NCI-H1105 (cell line): ENCODE results near the gene FCRL5.

Experiments used
- DNase-seq: peaks from one replicate; lab custom pipeline; 2025; lab: John Stamatoyannopoulos, UW

Gene FCRL5

DNA sequence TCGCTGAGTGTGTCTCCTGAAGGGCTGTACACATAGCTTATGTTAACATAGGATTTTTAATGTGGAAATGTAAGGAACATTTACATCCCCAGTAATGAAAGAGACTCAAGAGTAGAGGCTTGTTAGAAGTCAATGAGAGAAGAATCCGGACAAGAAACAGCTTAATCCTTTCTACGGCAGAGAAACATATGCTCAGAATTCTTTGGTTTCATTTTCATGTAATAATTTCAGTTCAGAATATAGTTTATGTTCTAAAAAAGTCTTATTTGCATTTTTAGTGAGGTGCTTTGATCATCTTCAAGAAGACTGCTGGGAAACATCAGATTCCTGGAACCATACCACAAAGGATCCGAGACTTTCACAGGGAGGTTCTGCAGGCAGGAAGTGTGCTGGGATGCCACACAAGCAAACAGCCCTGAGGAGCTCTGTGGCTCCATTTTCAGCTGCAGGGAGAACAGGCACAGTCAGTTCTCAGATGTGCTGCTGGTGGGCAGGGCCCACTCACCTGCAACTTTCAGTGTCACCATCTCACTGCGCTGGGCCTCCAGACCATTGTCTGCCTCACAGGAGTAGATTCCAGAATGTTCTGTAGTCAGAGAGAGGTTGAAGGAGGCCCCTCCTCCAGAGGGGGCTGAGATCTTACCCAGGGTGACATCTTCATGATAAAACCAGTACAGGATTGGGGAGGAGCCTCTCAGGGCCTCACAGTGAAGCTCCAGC lies 28.4 kb downstream of the FCRL5 start:
- no peak for DNase-seq

DNA sequence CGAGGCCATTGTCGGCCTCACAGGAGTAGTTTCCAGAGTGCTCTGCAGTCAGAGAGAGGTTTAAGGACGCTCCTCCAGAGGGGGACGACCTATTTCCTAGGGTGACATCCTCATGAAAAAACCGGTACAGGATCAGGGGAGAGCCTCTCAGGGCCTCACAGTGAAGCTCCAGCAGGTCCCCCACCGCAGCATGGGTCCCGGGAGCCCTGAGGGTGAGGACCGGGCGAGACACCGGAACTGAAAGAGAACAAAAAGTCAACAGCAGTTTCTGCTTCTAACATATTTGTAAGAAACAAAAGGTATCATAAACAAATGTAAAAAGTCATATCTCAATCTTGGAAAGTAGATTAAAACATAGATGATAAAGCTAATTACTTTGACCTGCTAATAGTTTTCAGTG lies 31.3 kb downstream of the FCRL5 start:
- no peak for DNase-seq

DNA sequence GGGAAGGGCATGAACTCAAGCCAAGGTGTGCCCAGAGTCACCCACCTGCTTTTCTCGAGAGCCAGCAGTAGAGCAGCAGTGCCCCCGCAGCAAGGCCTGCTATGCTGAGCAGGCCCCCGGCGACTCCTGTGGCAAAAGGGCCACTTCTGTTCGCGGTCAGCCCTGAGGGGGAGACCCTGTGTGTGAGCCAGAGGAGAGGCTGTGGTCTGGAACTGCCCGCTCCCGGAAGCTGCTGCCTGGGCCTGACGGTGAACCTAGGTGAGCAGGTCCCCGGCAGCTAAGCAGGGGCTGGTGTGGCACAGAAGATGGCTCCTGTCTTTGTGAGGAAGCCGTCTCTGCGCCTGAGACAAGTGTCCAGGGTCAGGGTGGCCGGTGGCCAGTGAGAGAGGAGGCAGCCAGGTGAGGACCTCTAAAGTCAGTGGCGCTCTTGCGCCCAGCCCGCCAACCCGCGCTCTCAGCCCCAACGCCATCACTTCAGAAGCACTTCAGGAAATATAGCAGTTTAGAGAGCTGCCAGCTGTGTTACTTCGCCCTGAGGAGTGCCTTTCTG lies 31.9 kb downstream of the FCRL5 start:
- no peak for DNase-seq

DNA sequence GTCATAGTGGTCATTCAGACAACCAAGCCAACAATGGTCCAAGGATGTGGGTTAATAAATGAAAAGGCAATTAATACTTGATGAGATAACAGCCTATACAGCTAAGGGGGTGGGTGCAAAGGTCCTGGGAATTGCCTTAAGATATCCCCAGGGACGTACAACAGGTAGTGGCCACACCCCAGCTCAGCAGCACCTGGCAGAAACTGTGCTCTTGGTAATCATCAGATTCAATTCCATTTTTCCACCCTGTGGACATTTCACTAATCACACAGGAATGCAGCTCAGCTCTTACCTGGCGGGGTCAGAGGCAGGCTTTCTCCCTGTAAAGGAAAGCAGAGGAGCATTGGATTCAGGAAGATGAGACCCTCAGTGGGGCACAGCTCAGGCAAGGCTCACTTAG lies 32.9 kb downstream of the FCRL5 start:
- no peak for DNase-seq

DNA sequence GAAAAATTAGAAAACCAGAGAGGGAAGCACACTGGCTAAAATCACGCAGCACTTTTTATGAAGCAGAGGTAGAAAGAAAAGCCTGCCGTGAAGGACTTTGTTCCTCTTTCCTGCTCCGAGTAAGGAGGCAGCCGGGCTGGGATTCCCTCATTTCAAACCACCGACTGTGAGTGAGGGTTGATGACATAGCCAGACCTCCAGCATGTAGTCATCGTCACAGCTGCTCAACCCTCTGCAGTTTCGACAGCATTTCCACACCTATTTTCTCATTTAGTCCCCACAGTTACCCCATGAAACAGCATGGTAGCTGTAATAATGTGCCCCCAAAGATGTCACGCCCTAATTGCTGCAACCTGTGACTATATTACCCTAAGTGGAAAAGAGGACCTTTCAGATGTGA lies 35.3 kb downstream of the FCRL5 start:
- DNase-seq: no peak

DNA sequence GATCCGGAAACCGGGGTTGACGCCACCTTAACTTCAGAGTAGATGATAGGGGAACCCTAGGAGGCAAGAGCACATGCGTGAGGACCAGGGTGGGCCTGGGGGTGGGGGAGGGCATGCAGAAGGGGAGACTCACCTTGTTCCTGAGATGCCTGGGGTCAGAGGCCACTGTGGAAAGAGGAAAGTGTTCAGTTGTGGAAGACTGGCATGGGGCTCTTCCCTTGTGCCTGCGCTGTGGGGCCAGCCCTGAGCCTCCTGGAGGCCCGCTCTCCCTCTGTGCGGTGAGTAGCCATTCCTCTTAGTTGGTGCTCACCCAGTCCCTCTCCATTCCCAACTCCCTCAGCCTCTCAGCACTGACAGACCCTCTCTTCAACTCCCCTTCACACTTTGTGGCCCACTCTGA lies 36.6 kb downstream of the FCRL5 start:
- DNase-seq: no peak

DNA sequence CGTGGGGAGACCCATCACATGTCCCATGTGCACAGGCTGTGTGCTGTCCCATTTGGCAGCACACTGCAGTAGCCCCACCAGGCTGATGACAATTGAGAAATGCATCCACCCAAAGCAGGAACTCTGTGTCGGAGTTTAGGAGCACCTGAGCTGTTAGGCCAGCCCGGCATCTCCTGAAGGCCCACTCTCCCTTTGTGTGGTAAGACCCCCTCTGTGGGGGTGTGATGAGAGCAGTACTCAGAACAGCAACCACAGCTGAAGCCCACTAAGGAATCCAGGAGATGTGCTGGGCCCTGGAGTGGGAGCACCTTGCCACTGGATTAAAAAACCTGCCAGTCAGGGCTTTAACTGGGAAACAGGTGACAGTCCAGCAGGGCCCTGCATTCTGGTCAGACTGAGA lies 37.2 kb downstream of the FCRL5 start:
- no peak for DNase-seq

DNA sequence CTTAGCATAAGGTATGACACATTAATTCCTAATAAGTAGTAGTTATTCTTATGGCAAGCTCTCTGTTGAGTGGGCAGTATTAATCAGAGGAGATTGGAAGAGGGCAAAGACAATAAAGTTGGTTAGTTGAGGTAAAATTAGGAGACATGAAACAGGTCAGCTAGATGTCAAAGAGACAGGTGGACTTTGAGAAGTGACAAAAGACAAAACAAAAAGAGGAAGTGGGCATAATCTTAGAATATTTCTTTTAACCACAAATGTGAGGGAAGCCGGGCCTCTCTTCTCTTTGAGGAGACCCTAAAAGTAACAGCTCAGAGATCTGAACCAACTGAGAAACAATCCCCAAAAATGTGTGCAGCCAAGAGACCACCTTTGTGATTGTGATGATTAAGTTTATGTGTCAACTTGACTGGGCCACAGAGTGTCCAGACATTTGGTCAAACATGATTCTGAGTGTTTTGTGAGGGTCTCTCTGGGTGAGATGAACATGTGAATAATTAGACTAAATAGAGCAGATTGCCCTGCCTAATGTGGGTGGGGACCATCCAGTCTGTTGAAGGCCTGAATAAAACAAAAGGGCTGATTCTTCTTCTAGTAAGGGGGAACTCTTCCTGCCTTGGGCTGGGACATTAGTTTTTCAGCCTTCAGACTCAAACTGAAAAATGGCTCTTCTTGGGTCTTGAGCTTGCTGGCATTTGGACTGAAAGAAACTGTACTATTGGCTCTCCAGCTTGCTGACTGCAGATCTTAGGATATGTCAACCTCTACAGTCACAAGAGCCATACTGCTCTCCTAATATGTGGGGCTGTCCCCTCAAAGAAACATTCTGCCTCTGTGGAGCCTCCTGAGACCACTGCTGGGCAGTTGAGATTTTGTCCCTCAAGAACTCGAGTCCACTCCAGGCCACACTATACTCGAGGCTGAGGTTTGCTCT lies 40.0 kb downstream of the FCRL5 start:
- DNase-seq: no peak

DNA sequence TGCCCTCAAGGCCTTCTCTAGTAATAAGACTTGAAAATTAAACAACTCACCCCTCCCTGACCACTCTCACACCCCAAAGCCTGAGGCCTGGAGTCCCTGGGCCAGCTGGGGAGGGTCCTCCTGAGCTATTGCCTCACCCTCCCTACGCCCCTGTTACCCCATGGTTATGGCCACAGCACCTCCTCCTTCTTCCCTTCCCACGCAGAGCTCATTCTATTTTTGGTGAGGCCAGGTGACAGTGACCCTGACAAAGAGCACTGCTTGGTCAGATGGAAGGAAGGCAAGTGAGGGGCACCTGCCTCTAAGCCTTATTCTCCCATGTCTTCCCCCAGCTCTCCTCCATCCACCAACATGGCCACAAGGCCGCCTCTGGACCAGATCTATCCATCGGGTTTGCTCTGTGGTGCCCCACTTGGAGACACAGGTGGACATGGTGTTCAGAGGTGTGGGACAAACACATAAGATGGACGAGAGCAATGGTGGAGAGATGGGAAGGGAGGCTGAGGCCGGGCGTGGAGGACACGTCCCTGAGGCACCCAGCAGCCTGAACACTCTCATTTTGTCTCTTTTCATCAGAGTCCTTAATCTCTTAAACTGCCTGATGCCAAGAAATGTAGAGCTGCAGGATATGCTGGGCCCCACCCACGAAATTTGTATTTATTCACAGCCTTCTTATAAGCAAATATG lies 42.6 kb downstream of the FCRL5 start:
- no peak for DNase-seq

DNA sequence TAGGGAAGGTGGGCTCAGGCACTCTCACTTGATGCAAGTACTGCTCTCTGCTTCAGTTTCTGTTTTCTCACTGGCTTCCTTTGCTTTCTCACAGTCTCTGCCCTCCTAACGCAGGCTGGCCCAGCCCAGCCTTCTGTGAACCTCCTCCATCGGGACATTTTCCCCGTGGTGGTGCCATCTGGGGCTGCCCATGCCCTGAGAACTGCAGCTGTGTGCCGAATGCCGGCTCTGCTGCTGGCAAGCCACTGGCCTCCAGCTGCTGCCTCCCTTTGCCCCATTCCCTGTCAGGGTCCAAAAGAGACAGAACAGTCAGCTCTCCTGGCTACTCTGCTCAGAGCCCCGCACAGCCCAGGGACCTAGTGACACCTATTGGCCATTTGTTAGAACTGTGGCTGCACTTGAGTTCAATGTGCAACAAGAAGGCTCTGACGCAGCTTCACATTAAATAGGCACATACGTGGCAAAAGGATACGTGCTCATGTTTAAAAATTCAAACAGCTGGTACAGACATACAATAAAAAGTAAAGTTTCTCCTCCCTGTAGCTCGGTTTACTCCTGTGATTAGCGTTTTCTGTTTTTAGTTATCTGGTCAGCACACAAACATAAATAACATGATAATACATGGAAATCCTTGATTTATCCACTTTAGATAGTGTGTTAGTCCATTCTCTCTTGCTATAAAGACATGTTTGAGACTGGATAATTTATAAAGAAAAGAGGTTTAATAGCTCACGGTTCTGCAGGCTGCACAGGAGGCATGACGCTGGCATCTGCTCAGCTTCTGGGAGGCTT lies 46.6 kb downstream of the FCRL5 start:
- DNase-seq: peak; percentile 46

DNA sequence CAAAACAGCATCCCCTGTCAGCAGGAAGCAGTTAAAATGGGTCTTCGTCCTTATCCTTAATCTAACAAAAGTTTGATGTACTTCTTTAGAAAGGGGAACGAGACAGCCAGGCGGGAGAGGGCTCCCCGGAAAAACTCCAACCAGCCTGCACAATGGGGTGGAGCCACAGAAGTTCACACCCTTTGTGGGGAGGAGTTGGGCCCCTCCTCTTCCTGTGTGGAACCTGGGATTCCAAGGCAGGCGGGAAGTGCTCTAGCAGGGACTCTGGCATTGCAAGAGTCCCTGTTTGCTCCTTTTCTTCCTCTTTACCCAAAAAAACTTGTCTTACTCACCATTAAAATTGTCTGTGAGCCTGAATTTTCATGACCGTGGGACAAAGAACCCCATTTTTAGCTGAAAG lies 47.7 kb downstream of the FCRL5 start:
- no peak for DNase-seq

DNA sequence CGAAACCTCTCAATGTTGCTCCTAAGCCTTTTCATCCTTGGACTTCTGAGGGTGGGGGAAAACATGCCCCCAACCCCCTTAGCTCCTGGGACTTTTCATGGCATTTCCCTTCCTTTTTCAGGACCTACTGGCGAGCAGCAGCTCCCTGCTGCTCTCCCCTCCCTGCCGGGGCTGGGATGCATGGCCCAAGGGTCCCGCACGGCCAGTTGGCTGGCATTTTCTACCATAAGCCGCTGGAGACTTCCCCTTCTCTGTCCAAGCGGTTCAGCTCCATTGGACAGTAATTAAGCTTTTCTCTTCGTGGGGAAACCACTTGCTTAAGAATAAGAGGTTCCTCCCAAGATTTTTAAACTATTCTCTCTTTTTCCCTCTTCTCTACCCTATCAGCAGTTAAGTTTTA lies 52.8 kb downstream of the FCRL5 start:
- DNase-seq: no peak

DNA sequence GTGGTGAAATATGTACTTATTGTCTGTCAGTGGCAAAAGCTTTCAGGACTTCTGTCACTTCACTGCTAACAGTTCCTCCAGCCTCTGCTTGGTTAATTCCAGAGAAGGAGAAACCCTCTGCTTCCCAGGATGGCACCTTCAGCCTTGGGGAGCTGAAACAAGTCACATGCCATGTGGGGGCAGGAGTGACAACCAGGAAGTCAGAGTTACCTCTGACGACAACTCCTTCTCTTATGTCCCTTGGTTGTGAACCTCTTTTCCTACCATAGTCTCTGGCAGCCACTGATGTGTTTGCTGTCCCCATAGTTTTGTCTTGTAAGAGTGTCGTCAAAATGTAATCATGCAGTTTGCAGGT lies 53.6 kb downstream of the FCRL5 start:
- no peak for DNase-seq

DNA sequence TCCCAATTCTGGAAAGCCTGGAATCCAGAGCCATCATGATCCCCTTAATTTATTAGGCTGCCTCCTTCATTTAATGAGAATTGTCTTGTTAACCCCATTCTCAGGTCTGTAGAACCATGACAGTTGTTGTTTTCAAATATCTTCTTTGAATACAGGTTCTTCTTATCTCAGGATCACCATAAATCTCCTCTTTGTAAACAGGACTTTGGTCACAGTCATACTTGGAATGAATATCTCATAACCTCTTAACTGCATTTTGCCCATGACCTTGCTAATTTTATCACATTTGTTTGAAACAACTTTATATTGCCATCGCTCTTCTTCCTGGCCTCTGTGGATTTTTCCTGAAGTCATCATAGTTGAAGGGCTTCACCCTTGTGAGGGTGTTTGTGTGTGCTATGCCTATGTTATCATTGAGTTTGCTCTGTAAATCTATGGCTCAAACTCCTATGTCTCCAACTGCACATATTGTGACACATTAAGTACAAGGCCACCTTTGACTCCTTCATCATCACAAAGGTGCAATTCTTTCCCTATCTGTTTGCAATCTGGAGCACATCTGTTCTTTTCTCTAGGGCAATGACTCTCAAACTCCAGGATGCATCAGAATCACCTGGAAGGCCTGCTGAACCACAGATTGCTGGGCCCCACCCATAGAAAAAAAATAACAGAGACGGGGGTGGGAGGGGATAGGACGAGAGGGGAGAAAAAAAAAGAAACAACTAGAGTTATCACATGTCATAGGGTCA lies 54.2 kb downstream of the FCRL5 start:
- no peak for DNase-seq

DNA sequence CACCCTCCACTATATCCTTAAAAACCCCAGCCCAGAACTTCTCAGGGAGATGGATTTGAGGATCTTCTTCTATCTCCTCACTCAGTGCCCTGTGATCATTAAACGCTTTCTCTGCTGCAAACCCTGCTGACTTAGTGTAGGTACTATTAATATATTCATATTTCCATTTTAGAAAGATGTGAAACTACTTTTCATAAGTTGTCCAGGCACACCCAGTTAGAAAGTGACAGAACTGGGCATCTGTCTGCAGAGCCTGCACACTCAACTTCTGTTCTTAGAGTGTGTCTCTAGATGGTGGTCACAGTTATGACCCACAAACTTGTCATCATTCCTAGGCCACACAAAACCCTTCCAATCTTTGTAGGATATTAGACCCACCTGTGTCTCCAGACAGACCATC lies 55.0 kb downstream of the FCRL5 start:
- DNase-seq: no peak

DNA sequence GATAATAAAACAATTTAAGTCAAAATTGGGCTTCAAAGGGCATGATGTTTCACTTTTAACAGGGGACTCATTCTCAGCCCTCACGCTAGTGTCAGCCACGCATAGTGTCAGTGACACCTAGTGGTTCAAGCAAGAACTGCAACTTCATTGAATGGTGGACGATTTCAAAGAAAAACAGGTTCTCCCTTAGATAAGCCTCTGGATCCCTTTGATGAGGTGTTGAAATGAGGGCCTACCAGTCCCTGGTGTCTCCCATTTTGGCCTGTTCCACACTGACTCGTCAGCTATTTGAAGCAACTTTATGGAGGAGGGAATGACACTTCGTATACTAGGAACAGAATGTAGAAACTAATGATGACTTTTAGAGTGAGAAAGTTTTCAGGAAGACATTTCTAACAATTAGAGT lies 56.2 kb downstream of the FCRL5 start:
- DNase-seq: peak; percentile 61

DNA sequence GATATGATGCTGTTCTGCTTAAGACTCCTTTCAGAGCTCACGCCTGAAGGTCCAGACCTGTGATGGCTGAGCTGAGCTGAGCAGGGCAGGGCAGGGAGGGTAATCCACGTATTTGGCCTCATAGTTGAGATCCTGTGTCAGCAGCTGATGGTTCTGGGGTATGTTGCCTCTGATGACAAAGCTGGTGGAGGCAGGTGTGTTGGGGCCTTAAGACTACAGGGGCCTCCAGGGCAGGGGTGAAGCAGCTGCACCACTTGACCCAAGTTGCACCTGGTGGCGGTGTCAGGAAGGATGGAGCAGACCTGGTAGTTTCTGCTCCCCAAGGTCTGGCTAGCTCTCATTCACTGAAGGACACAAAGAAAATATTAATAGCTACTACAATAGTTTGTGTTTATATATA lies 57.0 kb downstream of the FCRL5 start:
- DNase-seq: peak; percentile 45

DNA sequence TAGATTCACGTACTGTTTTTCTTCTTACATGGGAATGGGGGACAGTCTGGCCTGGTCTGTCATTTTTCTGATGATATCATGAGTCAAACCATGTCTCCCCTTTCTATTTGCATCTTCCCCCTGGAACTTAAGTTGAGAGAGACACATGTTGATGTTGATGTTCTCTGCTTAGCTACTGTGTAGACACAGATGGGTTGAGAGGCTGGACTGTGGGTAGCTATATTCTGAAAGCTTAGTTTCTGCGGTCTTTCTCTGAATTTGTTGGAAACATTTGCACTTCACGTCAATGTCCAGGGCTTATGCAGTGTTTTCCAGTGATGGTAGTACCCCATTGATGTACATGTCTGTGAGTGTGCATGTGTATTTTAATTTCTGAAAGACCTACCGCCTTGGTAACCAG lies 58.2 kb downstream of the FCRL5 start:
- DNase-seq: no peak

DNA sequence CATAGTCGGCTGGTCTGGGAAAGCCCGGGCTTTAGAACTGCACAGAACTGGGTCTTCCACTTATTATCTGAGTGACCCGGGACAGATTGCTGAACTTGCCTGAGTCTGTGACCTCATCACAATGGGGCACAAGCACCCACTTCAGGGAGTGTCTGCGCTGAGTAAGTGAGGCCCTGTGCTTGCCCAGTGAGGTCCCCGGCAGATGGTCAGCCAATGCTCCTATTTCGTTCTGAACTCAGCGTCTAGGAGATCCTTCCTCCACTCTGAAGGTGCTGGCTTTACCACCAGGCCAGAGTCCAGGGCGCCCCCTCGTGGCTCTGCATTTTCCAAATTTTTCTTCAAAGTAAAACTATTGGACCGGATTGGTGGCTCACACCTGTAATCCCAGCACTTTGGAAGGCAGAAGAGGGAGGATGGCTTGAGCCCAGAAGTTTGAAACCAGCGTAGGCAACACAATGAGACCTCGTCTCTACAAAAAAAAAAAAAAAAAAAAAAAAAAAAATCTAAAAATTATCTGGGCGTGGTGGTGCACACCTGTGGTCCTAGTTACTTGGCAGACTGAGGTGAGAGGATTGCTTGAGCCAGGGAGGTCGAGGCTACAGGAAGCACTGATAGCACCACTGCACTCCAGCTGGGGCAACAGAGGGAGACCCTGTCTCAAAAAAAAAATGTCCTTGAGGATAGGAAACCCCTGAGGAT lies 61.7 kb downstream of the FCRL5 start:
- DNase-seq: peak; percentile 47

DNA sequence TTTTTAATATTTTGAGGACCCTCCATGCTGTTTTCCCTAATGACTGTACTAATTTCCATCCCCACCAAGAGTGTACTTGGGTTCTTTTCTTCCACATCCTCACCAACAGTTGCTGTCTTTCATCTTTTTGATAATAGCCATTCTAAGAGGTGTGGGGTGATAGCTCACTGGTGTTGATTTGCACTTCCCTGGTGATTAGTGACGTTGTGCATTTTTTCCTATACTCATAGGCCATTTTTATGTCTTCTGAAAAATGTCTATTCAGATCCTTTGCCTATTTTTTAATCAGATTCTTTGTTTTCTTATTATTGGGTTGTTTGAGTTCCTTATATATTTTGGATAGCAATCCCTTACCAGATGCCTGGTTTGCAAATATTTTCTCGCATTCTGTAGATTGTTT lies 64.2 kb downstream of the FCRL5 start:
- no peak for DNase-seq
